ENCODE data around the gene MED1. TPM values are rescaled to one million over a fixed set of nuclear protein-coding genes. Genes with fewer than 3 reads are reported as not detected.

Gene MED1
- total RNA-seq, 1 experiment from 2014 or later, result 41.4 TPM

GRCh38 chr17:39365242-39365641, 85.8 kb downstream of the MED1 start:
- no peak for ATAC-seq
- no peaks in the 10 kb centered on the region for H3K27me3 ChIP-seq (ENCODE audit: control insufficient read depth, insufficient read depth, low read length)
- TF ChIP-seq, protein P1, sequence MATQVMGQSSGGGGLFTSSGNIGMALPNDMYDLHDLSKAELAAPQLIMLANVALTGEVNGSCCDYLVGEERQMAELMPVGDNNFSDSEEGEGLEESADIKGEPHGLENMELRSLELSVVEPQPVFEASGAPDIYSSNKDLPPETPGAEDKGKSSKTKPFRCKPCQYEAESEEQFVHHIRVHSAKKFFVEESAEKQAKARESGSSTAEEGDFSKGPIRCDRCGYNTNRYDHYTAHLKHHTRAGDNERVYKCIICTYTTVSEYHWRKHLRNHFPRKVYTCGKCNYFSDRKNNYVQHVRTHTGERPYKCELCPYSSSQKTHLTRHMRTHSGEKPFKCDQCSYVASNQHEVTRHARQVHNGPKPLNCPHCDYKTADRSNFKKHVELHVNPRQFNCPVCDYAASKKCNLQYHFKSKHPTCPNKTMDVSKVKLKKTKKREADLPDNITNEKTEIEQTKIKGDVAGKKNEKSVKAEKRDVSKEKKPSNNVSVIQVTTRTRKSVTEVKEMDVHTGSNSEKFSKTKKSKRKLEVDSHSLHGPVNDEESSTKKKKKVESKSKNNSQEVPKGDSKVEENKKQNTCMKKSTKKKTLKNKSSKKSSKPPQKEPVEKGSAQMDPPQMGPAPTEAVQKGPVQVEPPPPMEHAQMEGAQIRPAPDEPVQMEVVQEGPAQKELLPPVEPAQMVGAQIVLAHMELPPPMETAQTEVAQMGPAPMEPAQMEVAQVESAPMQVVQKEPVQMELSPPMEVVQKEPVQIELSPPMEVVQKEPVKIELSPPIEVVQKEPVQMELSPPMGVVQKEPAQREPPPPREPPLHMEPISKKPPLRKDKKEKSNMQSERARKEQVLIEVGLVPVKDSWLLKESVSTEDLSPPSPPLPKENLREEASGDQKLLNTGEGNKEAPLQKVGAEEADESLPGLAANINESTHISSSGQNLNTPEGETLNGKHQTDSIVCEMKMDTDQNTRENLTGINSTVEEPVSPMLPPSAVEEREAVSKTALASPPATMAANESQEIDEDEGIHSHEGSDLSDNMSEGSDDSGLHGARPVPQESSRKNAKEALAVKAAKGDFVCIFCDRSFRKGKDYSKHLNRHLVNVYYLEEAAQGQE (IDR thresholded peaks at IDR 0.05; ENCODE audit: insufficient read depth in 1 of 2, low read depth in 2 of 2, low read length in 1 of 2), result no peak
- TF ChIP-seq TCF7L2 (IDR thresholded peaks at IDR 0.05; ENCODE audit: low read depth, low read length) (no peak), SIN3A (IDR thresholded peaks at IDR 0.05; ENCODE audit: borderline replicate concordance, insufficient read depth, low read depth, low read length) (no peak), POLR2AphosphoS5 (IDR thresholded peaks at IDR 0.05; ENCODE audit: low read depth, low read length) (no peak), CTCF (IDR thresholded peaks at IDR 0.05) (no peak)
- H3K9me3 ChIP-seq (ENCODE audit: control insufficient read depth, insufficient read depth, low read depth, low read length), result no peaks in the 10 kb centered on the region
- DNase-seq (ENCODE audit: low read depth, low spot score), result no peak
- BruUV-seq (replicated peaks), result no TSS peak
- no peaks in the 10 kb centered on the region for H3K36me3 ChIP-seq (ENCODE audit: control insufficient read depth, insufficient read depth, low read length)
- no peak overlapping the region for H3K27ac ChIP-seq (ENCODE audit: low read length)
- in situ Hi-C loops (cut with HindIII; ENCODE audit: low pct_unique_long_range_greater_than_20kb, low sequenced_read_pairs), result no loop called here
- intact Hi-C loops (cut with micrococcal nuclease; ENCODE audit: unreplicated experiment), result no loop called here
- ChIA-PET CTCF (no interaction called here), POLR2A (no interaction called here)
- no peak overlapping the region for H3K4me3 ChIP-seq (ENCODE audit: low read depth in 2 of 2, low read length in 2 of 2)
- no peaks in the 10 kb centered on the region for H3K4me1 ChIP-seq (ENCODE audit: control insufficient read depth, insufficient read depth, low read length)

GRCh38 chr17:39364236-39365025, 86.6 kb downstream of the MED1 start:
- POLR2A ChIA-PET, result no interaction called here

More at GRCh38 chr17:39364236-39365025, 86.6 kb downstream of the MED1 start:
- CTCF ChIA-PET, result interaction anchor here (0.7 kb wide), 1 partner anchor 19 kb away, joined by 8 read pairs; no protein-coding TSS in a partner anchor
- BruUV-seq (replicated peaks), result no TSS peak
- intact Hi-C loops (cut with micrococcal nuclease; ENCODE audit: unreplicated experiment), result no loop called here
- H3K9me3 ChIP-seq (ENCODE audit: control insufficient read depth, insufficient read depth, low read depth, low read length), result no peaks in the 10 kb centered on the region
- no peaks in the 10 kb centered on the region for H3K36me3 ChIP-seq (ENCODE audit: control insufficient read depth, insufficient read depth, low read length)
- H3K27me3 ChIP-seq (ENCODE audit: control insufficient read depth, insufficient read depth, low read length), result no peaks in the 10 kb centered on the region
- DNase-seq (ENCODE audit: low read depth, low spot score), result no peak
- no peak for ATAC-seq
- no peaks in the 10 kb centered on the region for H3K4me1 ChIP-seq (ENCODE audit: control insufficient read depth, insufficient read depth, low read length)
- no peak overlapping the region for H3K27ac ChIP-seq (ENCODE audit: low read length)
- in situ Hi-C loops (cut with HindIII; ENCODE audit: low pct_unique_long_range_greater_than_20kb, low sequenced_read_pairs), result no loop called here
- no peak for TF ChIP-seq SIN3A (IDR thresholded peaks at IDR 0.05; ENCODE audit: borderline replicate concordance, insufficient read depth, low read depth, low read length)
- no peak for TF ChIP-seq POLR2AphosphoS5 (IDR thresholded peaks at IDR 0.05; ENCODE audit: low read depth, low read length)
- TF ChIP-seq CTCF (IDR thresholded peaks at IDR 0.05), result no peak
- no peak for TF ChIP-seq TCF7L2 (IDR thresholded peaks at IDR 0.05; ENCODE audit: low read depth, low read length)
- TF ChIP-seq, protein P1 (IDR thresholded peaks at IDR 0.05; ENCODE audit: insufficient read depth in 1 of 2, low read depth in 2 of 2, low read length in 1 of 2), result no peak
- H3K4me3 ChIP-seq (ENCODE audit: low read depth in 2 of 2, low read length in 2 of 2), result no peak overlapping the region

Data from Panc1 (cell line).